ENCODE data around the gene MYG1. TPM values are rescaled to one million over a fixed set of nuclear protein-coding genes. Genes with fewer than 3 reads are reported as not detected.

Gene MYG1
- total RNA-seq, 2 donors from 2014 or later, result 26.9 to 28.3 TPM

DNA sequence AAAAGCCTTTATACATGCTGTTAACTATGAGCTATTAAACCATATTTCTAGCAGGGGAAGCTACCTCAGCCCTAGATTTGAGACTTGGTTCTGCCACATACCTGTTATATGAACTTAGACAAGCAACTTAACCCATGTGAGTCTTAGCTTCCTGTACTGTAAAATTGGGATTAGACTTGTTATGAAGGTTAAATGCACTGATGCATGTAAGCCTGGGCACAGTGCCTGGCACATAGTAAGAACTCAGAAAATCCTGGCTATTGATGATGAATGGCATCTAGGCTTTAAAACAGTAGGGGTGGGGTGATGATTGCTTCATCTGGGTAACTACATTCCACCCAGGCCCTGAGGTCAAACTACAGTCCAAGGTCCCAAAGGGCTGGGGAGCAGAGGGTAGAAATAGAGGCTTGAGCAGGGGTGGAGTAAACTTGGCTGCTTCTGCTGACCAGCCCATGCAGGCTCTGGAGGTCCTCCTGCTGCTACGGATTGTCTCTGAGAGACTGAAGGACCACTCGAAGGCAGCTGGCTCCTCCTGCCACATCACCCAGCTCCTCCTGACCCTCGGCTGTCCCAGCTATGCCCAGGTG lies 20.1 kb upstream of the MYG1 start:
- no peaks in the 10 kb centered on the region for H3K36me3 ChIP-seq
- H3K4me1 ChIP-seq, result no peaks in the 10 kb centered on the region
- no peaks in the 10 kb centered on the region for H3K9me3 ChIP-seq
- H3K27me3 ChIP-seq, result no peaks in the 10 kb centered on the region
- no peak for DNase-seq (ENCODE audit: low spot score)
- H3K27ac ChIP-seq, result no peak overlapping the region
- TF ChIP-seq, protein P1, sequence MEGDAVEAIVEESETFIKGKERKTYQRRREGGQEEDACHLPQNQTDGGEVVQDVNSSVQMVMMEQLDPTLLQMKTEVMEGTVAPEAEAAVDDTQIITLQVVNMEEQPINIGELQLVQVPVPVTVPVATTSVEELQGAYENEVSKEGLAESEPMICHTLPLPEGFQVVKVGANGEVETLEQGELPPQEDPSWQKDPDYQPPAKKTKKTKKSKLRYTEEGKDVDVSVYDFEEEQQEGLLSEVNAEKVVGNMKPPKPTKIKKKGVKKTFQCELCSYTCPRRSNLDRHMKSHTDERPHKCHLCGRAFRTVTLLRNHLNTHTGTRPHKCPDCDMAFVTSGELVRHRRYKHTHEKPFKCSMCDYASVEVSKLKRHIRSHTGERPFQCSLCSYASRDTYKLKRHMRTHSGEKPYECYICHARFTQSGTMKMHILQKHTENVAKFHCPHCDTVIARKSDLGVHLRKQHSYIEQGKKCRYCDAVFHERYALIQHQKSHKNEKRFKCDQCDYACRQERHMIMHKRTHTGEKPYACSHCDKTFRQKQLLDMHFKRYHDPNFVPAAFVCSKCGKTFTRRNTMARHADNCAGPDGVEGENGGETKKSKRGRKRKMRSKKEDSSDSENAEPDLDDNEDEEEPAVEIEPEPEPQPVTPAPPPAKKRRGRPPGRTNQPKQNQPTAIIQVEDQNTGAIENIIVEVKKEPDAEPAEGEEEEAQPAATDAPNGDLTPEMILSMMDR (IDR thresholded peaks at IDR 0.05), result no peak
- H3K4me3 ChIP-seq, result no peak overlapping the region

DNA sequence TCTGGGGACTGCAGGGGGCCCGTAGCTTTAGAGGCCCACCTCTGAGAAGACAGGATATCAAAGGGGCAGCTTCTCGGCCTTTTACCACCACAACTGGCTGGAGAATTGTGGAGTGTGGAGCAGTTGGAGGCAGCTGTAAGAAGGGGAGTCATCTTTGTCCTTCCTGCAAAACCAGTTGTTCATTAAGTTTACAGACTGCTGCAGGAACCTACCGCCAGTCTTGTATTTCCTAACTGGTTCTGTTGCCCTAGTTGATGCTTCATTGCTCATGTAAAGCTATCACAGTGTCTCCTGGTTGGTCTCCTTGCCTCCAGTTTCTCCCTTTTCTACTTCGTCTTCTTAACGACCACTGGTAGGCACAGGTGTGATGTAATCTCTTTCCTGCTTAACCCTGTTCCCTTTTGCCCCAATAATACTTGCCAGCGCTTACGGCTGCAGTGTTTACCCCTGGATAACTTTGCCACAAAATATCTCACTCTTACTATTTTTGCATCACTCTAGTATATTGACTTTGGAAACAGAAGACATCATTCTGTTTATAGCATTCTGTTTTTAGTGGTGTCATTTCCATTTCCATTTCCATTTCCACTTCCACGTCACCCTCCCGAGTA lies 19.5 kb upstream of the MYG1 start:
- TF ChIP-seq, protein P1 (IDR thresholded peaks at IDR 0.05), result no peak
- Histone ChIP-seq H3K4me1 (no peaks in the 10 kb centered on the region), H3K36me3 (no peaks in the 10 kb centered on the region), H3K27ac (no peak overlapping the region), H3K4me3 (no peak overlapping the region), H3K9me3 (no peaks in the 10 kb centered on the region), H3K27me3 (no peaks in the 10 kb centered on the region)
- no peak for DNase-seq (ENCODE audit: low spot score)

DNA sequence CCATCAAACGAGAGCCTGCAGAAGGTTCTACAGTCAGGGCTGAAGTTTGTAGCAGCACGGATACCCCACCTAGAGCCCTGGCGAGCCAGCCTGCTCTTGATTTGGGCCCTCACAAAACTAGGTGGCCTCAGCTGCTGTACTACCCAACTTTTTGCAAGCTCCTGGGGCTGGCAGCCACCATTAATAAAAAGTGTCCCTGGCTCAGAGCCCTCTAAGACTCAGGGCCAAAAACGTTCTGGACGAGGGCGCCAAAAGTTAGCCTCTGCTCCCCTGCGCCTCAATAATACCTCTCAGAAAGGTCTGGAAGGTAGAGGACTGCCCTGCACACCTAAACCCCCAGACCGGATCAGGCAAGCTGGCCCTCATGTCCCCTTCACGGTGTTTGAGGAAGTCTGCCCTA lies 13.0 kb upstream of the MYG1 start:
- Histone ChIP-seq H3K4me3 (no peak overlapping the region), H3K36me3 (no peaks in the 10 kb centered on the region), H3K4me1 (no peaks in the 10 kb centered on the region), H3K9me3 (no peaks in the 10 kb centered on the region), H3K27ac (no peak overlapping the region), H3K27me3 (no peaks in the 10 kb centered on the region)
- TF ChIP-seq, protein P1 (IDR thresholded peaks at IDR 0.05), result no peak
- DNase-seq (ENCODE audit: low spot score), result no peak

DNA sequence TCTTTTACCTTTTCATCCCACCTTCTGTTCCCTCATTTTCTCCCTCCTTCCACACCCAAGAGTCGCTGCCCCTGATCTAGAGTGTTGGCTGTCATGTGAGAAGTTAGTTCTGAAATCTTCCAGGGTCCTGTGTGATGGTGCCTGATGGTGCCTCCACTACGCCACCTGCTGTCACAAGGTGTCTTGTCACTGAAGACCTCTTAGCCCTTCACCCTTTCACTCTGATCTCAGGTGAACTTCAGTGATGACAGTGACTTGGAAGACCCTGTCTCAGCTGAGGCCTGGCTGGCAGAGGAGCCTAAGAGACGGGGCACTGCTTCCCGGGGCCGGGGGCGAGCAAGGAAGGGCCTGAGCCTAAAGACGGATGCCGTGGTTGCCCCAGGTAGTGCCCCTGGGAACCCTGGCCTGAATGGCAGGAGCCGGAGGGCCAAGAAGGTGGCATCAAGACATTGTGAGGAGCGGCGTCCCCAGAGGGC lies 11.7 kb upstream of the MYG1 start:
- Histone ChIP-seq H3K4me1 (no peaks in the 10 kb centered on the region), H3K4me3 (no peak overlapping the region), H3K27me3 (no peaks in the 10 kb centered on the region), H3K36me3 (no peaks in the 10 kb centered on the region), H3K27ac (no peak overlapping the region), H3K9me3 (no peaks in the 10 kb centered on the region)
- peak; percentile 66 for DNase-seq (ENCODE audit: low spot score)
- TF ChIP-seq, protein P1 (IDR thresholded peaks at IDR 0.05), result peak; percentile 47 to 73

DNA sequence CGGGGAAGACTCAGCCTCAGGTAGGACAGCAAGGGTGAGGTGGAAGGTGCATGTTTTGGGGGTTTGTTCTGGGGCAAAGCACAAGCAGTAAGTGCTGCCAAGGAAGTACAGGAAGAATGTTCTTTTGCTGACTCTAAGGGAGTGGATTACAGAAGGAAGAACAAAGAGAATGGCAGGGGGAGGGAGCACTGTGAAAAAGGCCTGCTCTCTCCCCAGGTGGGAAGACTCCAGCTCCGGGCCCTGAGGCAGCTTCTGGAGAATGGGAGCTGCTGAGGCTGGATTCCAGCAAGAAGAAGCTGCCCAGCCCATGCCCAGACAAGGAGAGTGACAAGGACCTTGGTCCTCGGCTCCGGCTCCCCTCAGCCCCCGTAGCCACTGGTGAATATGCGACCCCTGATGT lies 11.2 kb upstream of the MYG1 start:
- Histone ChIP-seq H3K4me3 (no peak overlapping the region), H3K9me3 (no peaks in the 10 kb centered on the region), H3K27me3 (no peaks in the 10 kb centered on the region), H3K36me3 (no peaks in the 10 kb centered on the region), H3K4me1 (no peaks in the 10 kb centered on the region), H3K27ac (no peak overlapping the region)
- TF ChIP-seq, protein P1 (IDR thresholded peaks at IDR 0.05), result no peak
- no peak for DNase-seq (ENCODE audit: low spot score)

DNA sequence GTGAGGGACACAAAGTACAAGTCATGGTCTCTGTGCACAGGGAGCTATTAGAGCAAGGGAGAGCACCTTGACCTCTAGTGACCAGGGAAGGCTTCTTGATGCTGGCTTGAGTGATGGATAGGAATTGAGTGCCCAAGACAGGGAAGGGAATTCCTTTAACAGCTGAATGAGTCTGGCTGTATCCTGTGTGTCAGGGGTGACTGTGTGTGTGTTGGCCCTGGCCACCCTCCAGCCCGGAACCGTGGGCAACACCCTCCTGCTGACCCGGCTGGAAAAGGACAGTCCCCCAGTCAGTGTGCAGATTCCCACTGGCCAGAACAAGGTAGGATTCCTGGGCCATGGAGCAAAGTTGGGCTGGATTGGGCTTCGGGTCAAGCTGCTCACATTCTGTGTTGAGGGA lies 9.6 kb upstream of the MYG1 start:
- H3K4me1 ChIP-seq, result peaks cover 0 to 5% of the 10 kb centered on the region in 2 donors
- H3K27ac ChIP-seq, result no peak overlapping the region
- no peaks in the 10 kb centered on the region for H3K9me3 ChIP-seq
- TF ChIP-seq, protein P1 (IDR thresholded peaks at IDR 0.05), result no peak
- H3K27me3 ChIP-seq, result no peaks in the 10 kb centered on the region
- H3K4me3 ChIP-seq, result no peak overlapping the region
- no peak for DNase-seq (ENCODE audit: low spot score)
- no peaks in the 10 kb centered on the region for H3K36me3 ChIP-seq

Data from right atrium auricular region (tissue), 2 donors.